Daoy (cell line): ENCODE measurements around the gene ZNF92. TPM values are rescaled to one million over a fixed set of nuclear protein-coding genes. Genes with fewer than 3 reads are reported as not detected.
"Not testable (repeated sequence)": the region's sequence is repeated elsewhere in the genome, so short reads cannot be mapped to it uniquely, and the experiment has no call there.

Experiments
- DNase-seq: peaks from one replicate; pipeline ENCODE4 v3.0.0-alpha.2; 2015; ENCODE audit warnings: low read depth
- total RNA-seq: library from RNA; depleted of rRNA; stranded (reverse); fragments of >200 nt; shearing (Covaris generic); gene quantifications from 2 replicates; pipeline ENCODE4 v1.2.3, GENCODE V29; 2014; rRNA removed

ZNF92 gene
- total RNA-seq: 17.9 and 22.8 TPM in 2 replicates

GRCh38 chr7:65373608-65374351 lies at the start of gene ZNF92:
TSS of gene ZNF92 (plus strand) at chr7:65373855. CDS start at chr7:65373998, 143 bp downstream.
- DNase-seq: peak; percentile 99

DNA sequence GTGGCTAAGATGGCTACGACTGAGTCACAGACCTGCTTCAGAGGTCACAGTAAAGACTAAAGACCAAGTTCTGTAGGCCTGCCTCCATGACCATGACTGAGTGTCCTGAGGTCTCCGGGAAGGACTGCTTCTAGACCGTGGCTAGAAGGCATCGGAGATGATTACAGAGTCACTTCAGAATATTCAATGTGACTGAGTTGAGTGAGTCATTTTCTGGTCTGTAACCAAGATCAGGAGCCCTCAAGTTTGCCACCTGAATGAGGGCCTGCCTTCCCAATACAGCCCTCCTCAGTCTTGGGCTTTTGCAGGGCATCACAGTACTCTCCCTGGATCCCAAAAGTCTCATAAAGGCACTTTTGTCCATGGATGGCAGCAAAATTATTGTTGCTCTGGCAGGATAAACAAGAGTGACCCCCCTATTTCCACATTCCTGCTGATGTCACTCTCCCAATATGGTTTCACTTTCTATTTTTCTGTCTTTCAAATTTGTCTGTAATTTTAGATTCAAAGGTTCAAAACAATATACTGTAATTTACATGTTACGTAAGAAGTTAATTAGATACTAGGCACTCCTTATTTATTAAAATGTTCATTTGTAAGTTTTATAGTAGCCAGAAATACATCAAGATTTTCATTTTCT lies 47.7 kb upstream of the ZNF92 start:
- DNase-seq: peak; percentile 52

DNA sequence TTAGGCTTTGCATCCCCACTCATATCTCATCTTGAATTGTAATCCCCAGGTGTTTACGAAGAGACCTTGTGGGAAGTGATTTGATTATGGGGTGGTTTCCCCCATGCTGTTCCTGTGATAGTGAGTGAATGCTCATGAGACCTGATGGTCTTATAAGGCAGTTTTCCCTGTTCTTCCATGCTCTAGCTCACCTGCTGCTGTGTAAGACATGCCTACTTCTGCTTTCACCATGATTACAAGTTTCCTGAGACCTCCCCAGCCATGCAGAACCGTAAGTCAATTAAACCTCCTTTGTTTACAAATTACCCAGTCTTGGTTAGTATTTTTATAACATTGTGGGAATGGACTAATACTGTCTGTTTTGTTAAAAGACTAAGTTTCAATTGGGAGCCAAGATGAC lies 35.3 kb upstream of the ZNF92 start:
- no peak for DNase-seq

DNA sequence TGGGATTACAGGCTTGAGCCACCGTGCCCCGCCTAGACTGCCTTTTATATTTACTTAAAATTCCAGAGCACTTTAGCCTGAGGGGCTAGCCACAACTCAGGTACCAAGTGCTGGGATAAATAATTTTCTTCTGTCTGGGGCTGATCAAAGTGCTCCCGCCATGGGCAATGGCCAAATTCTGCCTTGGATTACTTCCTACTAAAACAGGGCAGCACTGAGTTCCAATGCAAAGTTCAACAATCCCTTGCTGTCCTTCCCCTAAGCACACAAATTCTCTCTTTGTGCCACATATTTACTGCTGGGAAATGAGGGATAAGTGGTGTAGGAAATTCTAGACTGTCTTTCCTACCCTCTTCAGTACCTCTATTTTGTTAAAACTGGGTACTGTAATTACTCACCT lies 34.4 kb upstream of the ZNF92 start:
- no peak for DNase-seq

GRCh38 chr7:65342723-65343629 lies 30.7 kb upstream of the ZNF92 start:
- no peak for DNase-seq

DNA sequence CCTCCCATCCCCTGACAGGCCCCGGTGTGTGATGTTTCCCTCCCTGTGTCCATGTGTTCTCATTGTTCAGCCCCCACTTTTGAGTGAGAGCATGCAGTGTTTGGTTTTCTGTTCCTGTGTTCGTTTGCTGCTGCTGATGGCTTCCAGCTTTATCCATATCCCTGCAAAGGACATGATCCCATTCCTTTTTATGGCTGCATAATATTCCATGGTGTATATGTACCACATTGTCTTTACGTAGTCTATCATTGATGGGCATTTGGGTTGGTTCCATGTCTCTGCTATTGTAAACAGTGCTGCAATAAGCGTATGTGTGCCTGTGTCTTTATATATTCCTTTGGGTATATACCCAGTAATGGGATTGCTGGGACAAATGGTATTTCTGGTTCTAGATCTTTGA lies 29.1 kb upstream of the ZNF92 start:
- DNase-seq: not testable (repeated sequence)

DNA sequence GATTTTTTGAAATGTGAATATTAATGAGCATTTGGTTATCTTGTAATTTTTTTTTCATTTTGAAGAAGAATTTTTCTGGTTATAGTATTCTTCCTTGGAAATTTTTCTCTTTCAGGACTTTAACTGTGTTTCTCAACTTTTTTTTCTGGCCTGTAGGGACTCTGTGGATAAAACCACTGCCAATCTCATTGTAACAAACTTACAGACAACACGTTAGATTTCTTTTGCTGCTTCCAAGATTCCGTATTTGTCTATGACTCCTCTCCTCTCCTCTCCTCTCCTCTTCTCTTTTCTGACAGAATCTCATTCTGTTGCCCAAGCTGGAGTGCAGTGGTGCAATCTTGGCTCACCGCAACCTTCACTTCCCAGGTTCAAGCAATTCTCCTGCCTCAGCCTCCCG lies 19.4 kb upstream of the ZNF92 start:
- DNase-seq: no peak

GRCh38 chr7:65369843-65370242 lies 3.8 kb upstream of the ZNF92 start:
- DNase-seq: no peak

- DNase-seq: no peak
Measured at GRCh38 chr7:65371468-65371867, 2.2 kb upstream of the ZNF92 start.

DNA sequence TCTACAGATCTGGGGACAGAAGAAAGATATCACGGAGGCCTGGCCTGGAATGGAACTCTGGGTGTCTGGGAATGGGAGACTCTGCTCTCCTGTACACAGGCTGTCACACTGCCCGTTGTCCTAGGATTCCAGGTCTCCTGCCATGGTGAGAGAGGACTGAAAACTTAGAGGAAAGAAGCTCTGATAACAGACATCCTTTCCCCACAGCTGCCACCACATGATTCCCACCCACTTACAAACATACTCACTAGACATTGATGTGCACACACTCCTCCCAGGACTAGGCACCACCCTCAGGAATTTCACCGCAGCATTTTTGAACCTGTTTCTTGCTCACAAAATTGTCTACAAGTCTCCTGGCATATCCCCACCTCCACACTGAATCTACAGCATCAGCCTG lies 5.7 kb downstream of the ZNF92 start:
- no peak for DNase-seq

DNA sequence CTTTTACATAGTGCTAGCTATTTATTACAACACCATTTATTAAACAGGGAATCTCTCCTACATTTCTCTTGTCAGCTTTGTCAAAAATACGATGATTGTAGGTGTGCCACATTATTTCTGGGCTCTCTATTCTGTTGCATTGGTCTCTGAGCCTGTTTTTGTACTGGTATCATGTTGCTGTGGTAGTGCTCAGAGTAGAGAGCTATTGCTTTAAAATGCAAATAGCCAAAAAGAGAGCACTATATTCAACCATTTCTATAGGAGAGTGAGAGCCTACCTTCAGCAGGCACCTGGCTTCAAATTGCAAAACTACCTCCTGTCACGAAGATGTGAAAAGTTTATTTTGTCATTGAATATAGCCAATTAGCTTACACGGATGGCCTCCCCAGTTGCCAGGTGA lies 8.1 kb downstream of the ZNF92 start:
- DNase-seq: no peak

DNA sequence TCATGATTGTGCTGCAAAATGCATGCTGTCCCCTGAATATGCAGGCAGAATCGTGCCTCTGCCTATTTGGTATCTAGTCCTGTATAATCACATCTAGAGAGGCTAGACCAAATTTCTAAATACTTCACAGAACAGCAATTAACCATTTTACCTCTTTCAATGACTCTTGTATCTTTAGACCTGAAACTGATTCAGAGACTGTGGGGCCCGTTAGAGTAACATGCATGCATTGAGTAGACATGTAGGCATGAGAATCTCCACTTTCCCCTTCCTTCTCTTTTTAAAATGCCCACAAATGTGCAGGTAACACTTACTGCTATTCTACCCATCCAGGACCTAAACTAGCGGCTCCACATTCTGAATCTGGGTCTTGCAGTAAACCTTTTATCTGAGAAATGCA lies 8.8 kb downstream of the ZNF92 start:
- DNase-seq: no peak

DNA sequence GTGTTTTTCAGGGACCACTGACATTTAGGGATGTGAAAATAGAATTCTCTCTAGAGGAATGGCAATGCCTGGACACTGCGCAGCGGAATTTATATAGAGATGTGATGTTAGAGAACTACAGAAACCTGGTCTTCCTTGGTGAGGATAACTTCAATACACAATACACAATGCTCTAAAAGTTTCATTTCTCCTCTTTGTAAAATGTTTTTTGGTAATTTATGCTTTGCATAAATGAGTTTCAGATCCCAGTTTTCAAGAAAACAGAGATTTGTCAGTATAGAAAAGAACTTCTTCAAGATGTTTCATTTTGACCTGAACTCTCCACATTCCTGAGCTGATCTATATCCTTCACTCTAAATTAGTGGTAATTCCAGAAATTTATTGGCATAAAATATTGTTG lies 14.2 kb downstream of the ZNF92 start:
- DNase-seq: no peak

- no peak for DNase-seq
Measured at GRCh38 chr7:65390588-65390987, 16.9 kb downstream of the ZNF92 start.

- DNase-seq: peak; percentile 66
Measured at GRCh38 chr7:65397730-65398142, 24.1 kb downstream of the ZNF92 start.

- not testable (repeated sequence) for DNase-seq
Measured at GRCh38 chr7:65398671-65399070, 25.0 kb downstream of the ZNF92 start.

DNA sequence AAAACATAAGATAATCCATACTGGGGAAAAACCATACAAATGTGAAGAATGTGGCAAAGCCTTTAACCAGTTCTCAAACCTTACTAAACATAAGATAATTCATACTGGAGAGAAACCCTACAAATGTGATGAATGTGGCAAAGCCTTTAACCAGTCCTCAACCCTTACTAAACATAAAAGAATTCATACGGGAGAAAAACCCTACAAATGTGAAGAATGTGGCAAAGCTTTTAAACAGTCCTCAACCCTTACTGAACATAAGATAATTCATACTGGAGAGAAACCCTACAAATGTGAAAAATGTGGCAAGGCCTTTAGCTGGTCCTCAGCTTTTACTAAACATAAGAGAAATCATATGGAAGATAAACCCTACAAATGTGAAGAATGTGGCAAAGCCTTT lies 25.4 kb downstream of the ZNF92 start:
- not testable (repeated sequence) for DNase-seq

GRCh38 chr7:65404020-65404419 lies 30.4 kb downstream of the ZNF92 start:
- DNase-seq: no peak

- not testable (repeated sequence) for DNase-seq
Measured at GRCh38 chr7:65406706-65407105, 33.1 kb downstream of the ZNF92 start.

DNA sequence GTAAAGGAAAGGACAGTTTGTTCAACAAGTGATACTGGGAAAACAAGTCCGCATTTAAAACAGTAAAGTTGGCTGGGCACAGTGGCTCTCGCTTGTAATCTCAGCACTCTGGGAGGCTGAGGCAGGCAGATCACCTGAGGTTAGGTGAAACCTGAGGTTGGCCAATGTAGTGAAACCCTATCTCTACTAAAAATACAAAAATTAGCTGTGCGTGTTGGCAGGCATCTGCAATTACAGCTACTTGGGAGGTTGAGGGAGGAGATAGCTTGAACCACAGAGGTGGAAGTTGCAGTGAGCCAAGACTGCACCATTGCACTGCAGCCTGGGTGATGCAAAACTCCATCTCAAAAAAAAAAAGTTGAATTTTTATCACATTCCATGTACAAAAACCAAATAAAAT lies 35.7 kb downstream of the ZNF92 start:
- DNase-seq: no peak

DNA sequence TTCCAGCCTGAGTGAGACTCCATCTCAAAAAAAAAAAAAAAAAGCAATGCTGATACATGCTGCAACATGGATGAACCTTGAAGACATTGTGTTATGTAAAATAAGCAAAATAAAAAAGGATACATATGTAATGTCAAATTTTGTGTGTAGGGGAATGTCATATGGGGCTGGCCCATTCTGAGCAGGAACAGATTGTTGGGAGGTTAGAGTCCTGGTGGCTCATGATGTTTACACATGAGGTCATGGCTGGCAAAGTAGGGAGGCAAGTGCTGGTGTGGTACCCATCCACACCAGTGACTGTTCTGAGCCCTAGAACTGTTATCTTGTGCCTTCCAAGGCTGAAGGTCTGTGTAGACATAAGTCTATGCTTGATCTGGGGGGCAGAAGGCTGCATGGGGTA lies 37.6 kb downstream of the ZNF92 start:
- no peak for DNase-seq

GRCh38 chr7:65422670-65423069 lies 49.0 kb downstream of the ZNF92 start:
- no peak for DNase-seq
